Activated T-helper 2 cell treated with anti-CD3 and anti-CD28 coated beads, Interferon-gamma antibody, Interleukin-2, Interleukin-4, amounts not matched to agents 10 μg/mL and 5 μg/mL and 100 μg/mL, durations not matched to agents 14 hours and 24 hours and 36 hours (primary cell): ENCODE data around the gene ZNF195. TPM values are rescaled to one million over a fixed set of nuclear protein-coding genes. Genes with fewer than 3 reads are reported as not detected.

Experiments used
- DNase-seq: peaks from one replicate; pipeline ENCODE4 v3.0.0; 2021; ENCODE audit warnings: low spot score
- H3K27ac Mint-ChIP-seq: one replicate; pipeline ENCODE4 v1.8.0; 2021; ENCODE audit warnings: mixed read lengths
- H3K27me3 Mint-ChIP-seq: one replicate; pipeline ENCODE4 v1.8.0; 2021; ENCODE audit warnings: low read depth, mixed read lengths
- H3K36me3 Mint-ChIP-seq: one replicate; pipeline ENCODE4 v1.8.0; 2021; ENCODE audit warnings: low read depth, mixed read lengths
- H3K4me1 Mint-ChIP-seq: one replicate; pipeline ENCODE4 v1.8.0; 2021; ENCODE audit warnings: low read depth, mixed read lengths
- H3K4me3 Mint-ChIP-seq: one replicate; pipeline ENCODE4 v1.8.0; 2021; ENCODE audit warnings: low read depth, mild to moderate bottlenecking, moderate library complexity, mixed read lengths
- H3K9me3 Mint-ChIP-seq: one replicate; pipeline ENCODE4 v1.8.0; 2021; ENCODE audit warnings: mixed read lengths
- intact Hi-C: fragments of 100-400 bp; cut with micrococcal nuclease; formaldehyde crosslinking; loops from one replicate; pipeline ENCODE4 v1.15.1; 2023
- total RNA-seq: library from RNA; stranded (reverse); gene quantifications from 2 replicates; pipeline ENCODE4 v1.2.3, GENCODE V29; 2022

ZNF195 gene
- total RNA-seq, 1 donor from 2014 or later = 36.9 TPM

DNA sequence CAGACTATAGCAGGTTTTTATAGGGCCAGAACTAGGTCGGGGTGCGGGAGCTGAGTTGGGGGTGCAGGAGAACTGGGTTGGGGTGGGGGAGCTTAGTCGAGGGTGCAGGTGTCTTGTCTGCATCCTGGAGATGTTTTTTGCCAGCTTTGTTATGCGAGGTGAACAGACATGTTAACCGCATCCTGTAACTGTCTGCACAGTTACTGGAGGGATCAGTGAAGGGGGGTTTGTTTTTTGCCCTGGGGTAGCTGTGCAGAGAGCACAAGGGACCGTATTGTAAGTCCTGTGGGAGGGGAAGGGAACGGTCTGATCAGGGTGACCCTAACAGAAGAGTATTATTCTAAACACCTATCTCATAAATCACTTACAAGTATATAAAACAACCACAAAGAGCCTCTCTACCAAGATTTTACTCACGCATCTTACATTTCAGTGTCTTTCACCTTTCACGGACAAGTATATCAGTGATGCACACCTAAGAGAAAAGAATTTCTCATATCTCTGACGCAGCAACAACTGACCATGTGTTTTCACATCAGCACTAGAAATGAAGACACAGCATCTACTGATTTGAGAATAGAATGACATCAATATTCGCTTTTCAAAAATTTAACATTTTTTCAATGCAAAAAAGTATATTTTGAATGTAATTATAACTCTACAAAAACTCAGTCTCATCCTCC, 20.8 kb downstream of the ZNF195 start:
- Mint-ChIP-seq H3K27ac (no peak overlapping the region), H3K4me3 (no peak overlapping the region), H3K36me3 (peaks cover 71% of the 10 kb centered on the region), H3K9me3 (peaks cover 72% of the 10 kb centered on the region), H3K4me1 (no peaks in the 10 kb centered on the region), H3K27me3 (no peaks in the 10 kb centered on the region)
- intact Hi-C loops = no loop called here
- no peak for DNase-seq

DNA sequence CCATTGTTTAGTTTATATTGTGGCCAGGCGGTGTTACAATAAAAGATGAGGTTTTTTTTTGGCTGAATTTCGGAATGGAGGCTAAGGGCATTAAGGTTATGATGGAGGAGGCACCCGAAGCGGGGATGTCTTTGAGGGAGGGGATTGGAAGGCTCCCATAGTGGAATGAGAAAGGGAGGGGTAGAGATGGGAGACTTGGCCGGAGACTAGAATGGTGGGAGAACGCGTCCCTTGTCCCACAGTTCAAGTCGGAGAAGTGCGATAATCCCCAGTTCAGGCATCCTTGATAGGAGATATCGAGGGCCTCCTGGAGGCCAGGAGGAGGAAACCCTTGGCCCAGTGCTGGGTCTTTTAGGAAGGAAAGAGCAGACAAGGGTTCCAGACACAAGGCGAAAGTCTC, 21.6 kb downstream of the ZNF195 start:
- Mint-ChIP-seq H3K4me3 (no peak overlapping the region), H3K27me3 (no peaks in the 10 kb centered on the region), H3K4me1 (no peaks in the 10 kb centered on the region), H3K9me3 (peaks cover 63% of the 10 kb centered on the region), H3K36me3 (peaks cover 62% of the 10 kb centered on the region), H3K27ac (no peak overlapping the region)
- DNase-seq = no peak
- intact Hi-C loops = no loop called here

DNA sequence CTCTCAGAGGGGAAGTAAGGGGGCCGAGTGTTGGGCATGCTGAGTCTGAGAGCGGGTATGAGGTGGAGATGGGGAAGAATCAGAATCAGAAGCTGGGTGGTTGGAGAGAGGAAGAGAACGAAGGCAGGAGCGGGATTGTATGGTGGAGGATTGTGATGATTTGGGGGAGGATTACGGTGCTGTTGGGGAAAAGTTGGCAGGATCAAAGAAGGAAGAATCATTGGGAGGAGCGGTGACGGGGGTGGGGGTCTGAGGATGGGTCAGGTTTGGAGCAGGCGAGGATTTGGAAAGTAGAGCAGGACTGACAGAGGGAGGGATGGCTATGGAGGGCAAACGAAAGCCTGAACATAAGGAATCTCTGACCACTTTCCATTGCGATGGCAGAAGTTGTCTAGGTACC, 22.1 kb downstream of the ZNF195 start:
- Mint-ChIP-seq H3K4me1 (no peaks in the 10 kb centered on the region), H3K27me3 (no peaks in the 10 kb centered on the region), H3K36me3 (peaks cover 58% of the 10 kb centered on the region), H3K9me3 (peaks cover 59% of the 10 kb centered on the region), H3K27ac (no peak overlapping the region), H3K4me3 (no peak overlapping the region)
- DNase-seq = no peak
- intact Hi-C loops = no loop called here

DNA sequence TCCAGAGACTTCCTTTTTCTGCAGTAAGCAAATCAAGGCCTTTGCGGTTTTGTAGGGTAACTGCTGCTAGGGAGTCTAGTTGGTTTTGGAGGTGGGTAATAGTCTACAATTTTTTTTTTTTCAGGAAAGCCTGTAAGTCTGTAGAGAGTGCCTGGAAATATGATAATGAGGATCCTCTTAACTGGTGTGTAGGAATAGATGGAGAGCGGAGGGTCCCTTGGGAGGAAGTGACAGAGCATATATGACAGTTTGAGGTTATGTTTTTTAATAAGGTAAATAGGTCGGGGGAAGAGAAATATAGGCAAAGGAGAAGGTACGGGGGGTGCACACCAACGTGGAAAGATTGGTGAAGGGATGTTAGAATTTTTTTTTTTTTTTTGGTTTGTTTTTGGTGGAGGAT, 25.9 kb downstream of the ZNF195 start:
- H3K27me3 Mint-ChIP-seq = no peaks in the 10 kb centered on the region

DNA sequence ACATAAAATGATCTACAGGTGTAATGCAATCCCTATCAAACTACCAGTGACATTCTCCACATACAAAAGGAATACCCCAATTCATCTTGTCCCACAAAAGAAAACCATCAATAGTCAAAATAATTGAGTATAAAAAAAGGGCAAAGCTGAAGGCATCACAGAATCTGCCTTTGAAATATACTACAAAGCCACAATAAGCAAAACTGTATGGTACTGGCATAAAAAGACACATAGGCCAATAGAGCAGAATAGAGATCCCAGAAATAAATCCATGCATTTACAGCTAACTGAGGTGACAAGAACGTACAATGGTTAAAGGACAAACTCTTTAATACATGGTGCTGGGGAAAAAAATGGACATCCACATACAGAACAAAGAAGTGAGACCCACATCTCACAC, 31.8 kb downstream of the ZNF195 start:
- no peak overlapping the region for H3K4me3 Mint-ChIP-seq
- intact Hi-C loops = no loop called here
- H3K36me3 Mint-ChIP-seq = no peaks in the 10 kb centered on the region
- H3K27me3 Mint-ChIP-seq = peaks cover 13% of the 10 kb centered on the region
- H3K9me3 Mint-ChIP-seq = peaks cover 19% of the 10 kb centered on the region
- H3K4me1 Mint-ChIP-seq = no peaks in the 10 kb centered on the region
- H3K27ac Mint-ChIP-seq = no peak overlapping the region
- no peak for DNase-seq

More for the DNA sequence above, 25.9 kb downstream of the ZNF195 start:
- intact Hi-C loops = no loop called here
- no peak overlapping the region for H3K27ac Mint-ChIP-seq
- H3K36me3 Mint-ChIP-seq = peaks cover 21% of the 10 kb centered on the region
- DNase-seq = no peak
- peaks cover 29% of the 10 kb centered on the region for H3K9me3 Mint-ChIP-seq
- no peak overlapping the region for H3K4me3 Mint-ChIP-seq
- H3K4me1 Mint-ChIP-seq = no peaks in the 10 kb centered on the region

DNA sequence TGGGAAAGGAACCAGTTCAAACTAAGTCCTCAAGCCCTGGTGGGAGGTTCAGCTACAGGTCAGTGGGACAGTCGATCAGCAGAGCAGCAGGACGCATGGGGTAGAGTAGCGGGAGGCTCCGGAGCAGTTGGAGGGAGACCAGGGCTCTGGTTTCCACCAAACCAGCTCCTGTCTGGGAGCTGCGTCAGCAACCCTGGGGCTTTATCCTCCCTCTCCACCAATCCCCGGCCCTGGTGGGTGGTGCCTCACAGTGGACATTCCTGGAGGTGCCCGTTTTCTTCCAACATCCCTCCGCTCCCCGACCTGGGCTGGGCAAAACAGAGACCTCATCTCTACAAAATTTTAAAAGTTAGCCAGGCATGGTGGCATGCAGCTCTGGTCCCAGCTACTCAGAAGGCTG, 32.4 kb downstream of the ZNF195 start:
- Mint-ChIP-seq H3K27ac (no peak overlapping the region), H3K4me3 (no peak overlapping the region), H3K4me1 (no peaks in the 10 kb centered on the region), H3K9me3 (peaks cover 19% of the 10 kb centered on the region), H3K27me3 (peaks cover 13% of the 10 kb centered on the region), H3K36me3 (no peaks in the 10 kb centered on the region)
- intact Hi-C loops = no loop called here
- no peak for DNase-seq

DNA sequence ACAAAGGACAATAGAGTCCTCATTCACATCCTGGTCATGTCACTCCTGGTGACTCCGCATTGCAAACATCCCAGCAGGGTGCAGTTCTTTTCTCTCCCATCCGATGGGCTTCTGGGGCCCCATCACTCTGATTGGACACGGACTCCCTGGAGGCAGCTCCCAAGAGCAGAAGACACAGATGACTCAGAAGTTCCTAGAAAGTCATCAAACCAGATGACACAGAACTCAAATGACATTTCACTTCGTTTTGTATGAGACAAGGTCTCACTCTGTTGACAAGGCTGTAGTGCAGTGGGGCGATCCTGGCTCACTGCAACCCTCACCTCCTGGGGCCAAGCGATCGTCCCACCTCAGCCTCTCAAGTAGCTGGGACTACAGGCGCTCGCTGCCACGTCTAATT, 33.2 kb downstream of the ZNF195 start:
- Mint-ChIP-seq H3K4me3 (no peak overlapping the region), H3K9me3 (peaks cover 19% of the 10 kb centered on the region), H3K27me3 (peaks cover 13% of the 10 kb centered on the region), H3K27ac (no peak overlapping the region), H3K4me1 (no peaks in the 10 kb centered on the region), H3K36me3 (no peaks in the 10 kb centered on the region)
- DNase-seq = no peak
- intact Hi-C loops = no loop called here

DNA sequence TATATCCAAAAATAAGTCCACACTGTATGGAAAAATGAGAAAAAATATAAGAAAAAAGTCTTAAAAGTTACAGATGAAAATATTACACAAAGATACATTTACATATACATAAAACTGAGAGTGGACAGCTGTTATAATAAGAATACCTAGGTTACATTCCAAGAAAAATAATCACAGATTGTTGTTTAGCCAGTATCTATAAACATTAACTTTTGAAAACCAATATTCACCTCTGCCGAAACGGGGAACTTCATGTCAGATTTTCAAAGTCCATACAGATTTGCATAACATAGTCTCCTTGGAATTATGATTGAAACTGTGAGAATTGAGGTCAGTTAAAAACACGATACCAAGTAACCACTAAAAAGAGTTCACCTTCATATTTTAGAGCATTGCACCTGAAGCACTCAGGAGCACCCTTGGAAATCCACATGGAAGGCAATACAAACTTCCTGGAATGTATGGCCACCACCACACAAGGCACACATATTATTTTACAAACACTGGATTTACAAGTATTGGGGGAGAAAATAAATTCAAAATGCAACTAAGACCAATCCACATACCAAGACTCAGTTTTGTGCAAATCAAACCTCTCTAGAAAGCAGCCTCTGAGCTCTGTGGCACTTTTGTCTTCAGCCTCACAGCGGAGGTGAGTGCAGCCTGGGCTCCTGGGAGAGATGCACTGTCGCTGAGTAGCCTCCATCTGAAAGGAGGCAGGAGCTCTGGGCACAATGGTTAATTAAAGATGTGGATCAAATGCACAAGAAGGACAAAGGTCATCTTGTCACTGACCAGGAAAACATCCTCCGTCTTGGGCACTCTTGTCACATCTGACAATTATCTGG, 34.4 kb downstream of the ZNF195 start:
- H3K27me3 Mint-ChIP-seq = peaks cover 15% of the 10 kb centered on the region
- H3K9me3 Mint-ChIP-seq = peaks cover 19% of the 10 kb centered on the region
- no peak overlapping the region for H3K27ac Mint-ChIP-seq
- H3K36me3 Mint-ChIP-seq = no peaks in the 10 kb centered on the region
- no peak for DNase-seq
- H3K4me1 Mint-ChIP-seq = no peaks in the 10 kb centered on the region
- intact Hi-C loops = no loop called here
- no peak overlapping the region for H3K4me3 Mint-ChIP-seq

DNA sequence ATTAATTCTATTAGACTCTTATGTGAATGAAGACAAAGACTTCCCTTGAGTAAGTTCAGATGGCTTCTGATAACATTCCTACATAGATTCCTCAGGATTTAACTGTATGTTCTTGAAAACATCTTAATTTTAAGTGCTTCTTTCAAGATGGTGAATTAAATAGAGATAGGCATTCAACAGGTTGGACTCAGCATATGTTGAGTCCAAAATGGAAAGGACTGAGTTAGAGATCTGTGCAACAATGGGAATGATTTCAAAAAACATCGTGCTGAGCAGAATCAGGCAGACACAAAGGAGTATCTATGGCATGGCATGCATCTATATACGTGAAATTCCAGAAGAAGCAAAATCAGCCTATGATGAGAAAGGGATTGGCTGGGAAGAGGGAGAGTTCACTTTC, 36.2 kb downstream of the ZNF195 start:
- no peaks in the 10 kb centered on the region for H3K36me3 Mint-ChIP-seq
- no peak overlapping the region for H3K27ac Mint-ChIP-seq
- H3K27me3 Mint-ChIP-seq = peaks cover 21% of the 10 kb centered on the region
- intact Hi-C loops = no loop called here
- H3K4me3 Mint-ChIP-seq = no peak overlapping the region
- H3K9me3 Mint-ChIP-seq = peaks cover 8% of the 10 kb centered on the region
- DNase-seq = no peak
- no peaks in the 10 kb centered on the region for H3K4me1 Mint-ChIP-seq

DNA sequence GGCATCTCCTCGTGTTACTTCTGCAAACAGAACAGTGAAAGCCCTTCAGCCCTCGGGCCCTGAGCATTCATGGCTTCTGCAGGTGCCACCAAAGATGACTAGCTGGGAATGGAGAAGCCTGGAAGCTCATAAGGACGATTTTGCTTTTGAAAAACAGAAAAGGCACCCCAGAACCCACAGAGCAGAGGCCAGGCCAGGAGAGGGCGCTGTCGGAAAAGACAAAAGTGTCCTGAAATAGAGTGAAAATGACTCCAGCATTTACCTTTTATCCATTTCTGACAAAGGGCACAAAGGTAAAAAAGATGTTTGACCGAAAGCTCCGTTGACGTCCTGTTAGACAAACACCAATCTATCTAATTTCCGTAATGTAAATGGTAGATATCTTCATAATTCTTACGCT, 37.6 kb downstream of the ZNF195 start:
- no peak overlapping the region for H3K4me3 Mint-ChIP-seq
- intact Hi-C loops = no loop called here
- no peaks in the 10 kb centered on the region for H3K4me1 Mint-ChIP-seq

DNA sequence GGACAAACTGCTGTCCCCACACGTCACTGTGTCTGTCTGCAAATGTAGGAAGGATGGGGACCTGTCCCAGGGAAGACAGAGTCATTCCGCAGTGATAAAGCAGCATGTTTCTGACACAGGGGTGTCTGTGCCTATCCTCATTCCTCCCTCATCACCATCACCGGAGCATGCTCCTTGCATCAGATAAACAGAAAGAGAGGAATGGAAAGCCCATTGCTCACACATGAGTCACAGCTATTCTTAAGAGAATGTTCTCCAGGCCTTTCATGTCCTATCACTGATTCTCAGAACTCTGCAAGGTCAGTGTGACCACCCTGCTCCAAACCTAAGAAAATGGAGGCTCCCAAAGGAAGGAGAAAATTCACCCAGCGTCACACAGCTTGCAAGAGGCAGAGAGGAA, 38.9 kb downstream of the ZNF195 start:
- DNase-seq = no peak
- Mint-ChIP-seq H3K4me3 (no peak overlapping the region), H3K27me3 (peaks cover 21% of the 10 kb centered on the region), H3K4me1 (no peaks in the 10 kb centered on the region), H3K27ac (no peak overlapping the region), H3K36me3 (no peaks in the 10 kb centered on the region), H3K9me3 (no peaks in the 10 kb centered on the region)
- intact Hi-C loops = no loop called here

More for the DNA sequence above, 37.6 kb downstream of the ZNF195 start:
- Mint-ChIP-seq H3K9me3 (no peaks in the 10 kb centered on the region), H3K27ac (no peak overlapping the region), H3K27me3 (peaks cover 21% of the 10 kb centered on the region), H3K36me3 (no peaks in the 10 kb centered on the region)
- DNase-seq = peak; percentile 47

DNA sequence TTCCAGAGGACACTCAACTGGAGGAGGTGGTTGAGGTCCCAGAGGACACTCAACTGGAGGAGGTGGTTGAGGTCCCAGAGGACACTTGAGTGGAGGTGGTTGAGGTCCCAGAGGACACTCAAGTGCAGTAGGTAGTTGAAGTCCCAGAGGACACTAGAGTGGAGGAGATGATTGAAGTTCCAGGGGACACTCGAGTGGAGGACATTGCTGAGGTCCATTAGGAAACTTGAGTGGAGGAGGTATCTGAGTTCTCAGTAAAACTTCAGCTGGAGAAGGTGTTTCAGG, 39.7 kb downstream of the ZNF195 start:
- intact Hi-C loops = no loop called here
- Mint-ChIP-seq H3K36me3 (no peaks in the 10 kb centered on the region), H3K9me3 (no peaks in the 10 kb centered on the region), H3K4me1 (no peaks in the 10 kb centered on the region), H3K4me3 (no peak overlapping the region), H3K27me3 (peaks cover 18% of the 10 kb centered on the region), H3K27ac (no peak overlapping the region)
- no peak for DNase-seq

DNA sequence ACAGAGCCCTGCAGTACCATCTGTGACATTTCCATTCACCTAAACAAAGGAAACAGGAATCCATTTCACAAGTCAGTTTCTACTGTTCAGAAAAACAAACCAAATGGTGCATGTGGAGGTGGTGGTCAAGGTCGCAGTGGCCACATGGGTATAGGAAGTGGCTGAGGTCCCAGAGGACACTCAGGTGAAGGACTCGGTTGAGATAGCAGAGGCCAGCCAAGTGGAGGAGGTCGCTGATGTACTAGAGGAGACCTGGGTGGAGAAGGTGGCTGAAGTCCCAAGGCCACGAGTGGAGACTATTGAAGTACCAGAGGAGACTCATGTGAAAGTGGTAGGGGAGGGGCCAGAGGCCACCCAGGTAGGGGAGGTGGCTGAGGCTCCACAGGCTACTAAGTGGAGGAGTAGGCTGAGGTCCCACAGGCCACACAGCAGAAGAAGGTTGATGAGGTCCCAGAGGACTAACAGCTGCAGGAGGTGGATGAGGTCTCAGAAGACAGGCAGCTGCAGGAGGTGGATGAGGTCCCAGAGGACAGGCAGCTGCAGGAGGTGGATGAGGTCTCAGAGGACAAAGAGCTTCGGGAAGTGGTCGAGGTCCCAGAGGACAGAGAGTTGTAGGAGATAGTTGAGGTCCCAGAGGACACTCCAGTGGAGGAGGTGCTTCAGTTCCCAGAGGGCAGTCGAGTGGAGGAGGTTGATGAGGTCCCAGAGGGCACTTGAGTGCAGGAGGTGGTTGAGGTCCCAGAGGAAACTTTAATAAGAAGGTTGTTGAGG, 40.2 kb downstream of the ZNF195 start:
- Mint-ChIP-seq H3K36me3 (no peaks in the 10 kb centered on the region), H3K9me3 (no peaks in the 10 kb centered on the region), H3K27ac (no peak overlapping the region), H3K4me3 (no peak overlapping the region), H3K27me3 (peaks cover 18% of the 10 kb centered on the region), H3K4me1 (no peaks in the 10 kb centered on the region)
- DNase-seq = no peak
- intact Hi-C loops = no loop called here
